ENCODE data around the gene POLR2H. TPM values are rescaled to one million over a fixed set of nuclear protein-coding genes. Genes with fewer than 3 reads are reported as not detected.

The POLR2H gene
- total RNA-seq, 4 donors from 2014 or later = 65.1 to 181 (median 95.3) TPM

- Histone ChIP-seq H3K4me3 (peak overlapping the region in 1 of 4 donors; percentile 65), H3K9me3 (no peaks in the 10 kb centered on the region), H3K27me3 (no peaks in the 10 kb centered on the region), H3K36me3 (peaks cover 0 to 46% (median 0%) of the 10 kb centered on the region in 3 donors), H3K27ac (peak overlapping the region in 3 of 4 donors; percentile 21 to 100 (median 92)), H3K4me1 (peaks cover 0 to 66% (median 21%) of the 10 kb centered on the region in 4 donors)
- DNase-seq (ENCODE audit: low spot score in 2 of 2) = no peak
- WGBS, 2 donors = 52 to 54% methylated on average over 14 of the region's 14 CpGs
- no peak for TF ChIP-seq POLR2A (IDR thresholded peaks at IDR 0.05)
- TF ChIP-seq EP300 (IDR thresholded peaks at IDR 0.05) = peak in 1 of 2 donors; percentile 54
Measured at GRCh38 chr3:184358921-184359350, 2.6 kb upstream of the POLR2H start.

GRCh38 chr3:184359610-184360009 is 1.9 kb upstream of the POLR2H start:
- Histone ChIP-seq H3K27me3 (no peaks in the 10 kb centered on the region), H3K9me3 (no peaks in the 10 kb centered on the region), H3K4me1 (peaks cover 0 to 69% (median 25%) of the 10 kb centered on the region in 4 donors), H3K4me3 (peak overlapping the region; percentile 65 to 98 (median 93)), H3K36me3 (peaks cover 0 to 44% (median 0%) of the 10 kb centered on the region in 3 donors), H3K27ac (peak overlapping the region; percentile 57 to 100 (median 94))
- no peak for DNase-seq (ENCODE audit: low spot score in 2 of 2)
- WGBS, 2 donors = 38 to 50% methylated on average over 8 to 9 of the region's 9 CpGs
- TF ChIP-seq EP300 (IDR thresholded peaks at IDR 0.05) (no peak), CTCF (IDR thresholded peaks at IDR 0.05) (no peak), POLR2A (IDR thresholded peaks at IDR 0.05) (no peak)

GRCh38 chr3:184360070-184360928 is 1.2 kb upstream of the POLR2H start:
- Histone ChIP-seq H3K27ac (peak overlapping the region; percentile 92 to 100 (median 98)), H3K4me3 (peak overlapping the region; percentile 65 to 98 (median 93)), H3K36me3 (peaks cover 0 to 44% (median 0%) of the 10 kb centered on the region in 3 donors), H3K4me1 (peaks cover 0 to 67% (median 27%) of the 10 kb centered on the region in 4 donors), H3K27me3 (no peaks in the 10 kb centered on the region), H3K9me3 (no peaks in the 10 kb centered on the region)
- no peak for DNase-seq (ENCODE audit: low spot score in 2 of 2)
- WGBS, 2 donors = 40 to 43% methylated on average over 12 of the region's 12 CpGs
- TF ChIP-seq CTCF (IDR thresholded peaks at IDR 0.05) (no peak), POLR2A (IDR thresholded peaks at IDR 0.05) (no peak), EP300 (IDR thresholded peaks at IDR 0.05) (no peak)

GRCh38 chr3:184360929-184361531 is 480 bp upstream of the POLR2H start:
- 4 to 18% methylated on average over 7 to 24 of the region's 24 CpGs for WGBS, 2 donors
- no peak for TF ChIP-seq POLR2A (IDR thresholded peaks at IDR 0.05)
- TF ChIP-seq CTCF (IDR thresholded peaks at IDR 0.05) = no peak
- TF ChIP-seq EP300 (IDR thresholded peaks at IDR 0.05) = no peak
- peaks cover 0 to 59% (median 27%) of the 10 kb centered on the region in 4 donors for H3K4me1 ChIP-seq
- no peaks in the 10 kb centered on the region for H3K9me3 ChIP-seq
- peak overlapping the region; percentile 92 to 100 (median 98) for H3K27ac ChIP-seq
- peaks cover 0 to 42% (median 0%) of the 10 kb centered on the region in 3 donors for H3K36me3 ChIP-seq
- no peaks in the 10 kb centered on the region for H3K27me3 ChIP-seq
- no peak for DNase-seq (ENCODE audit: low spot score in 2 of 2)
- H3K4me3 ChIP-seq = peak overlapping the region; percentile 65 to 98 (median 93)

GRCh38 chr3:184361932-184362667 is 590 bp downstream of the POLR2H start:
- Histone ChIP-seq H3K4me3 (peak overlapping the region; percentile 65 to 98 (median 93)), H3K9me3 (no peaks in the 10 kb centered on the region), H3K27ac (peak overlapping the region; percentile 92 to 100 (median 98)), H3K36me3 (peaks cover 0 to 42% (median 3%) of the 10 kb centered on the region in 3 donors), H3K4me1 (peaks cover 0 to 57% (median 27%) of the 10 kb centered on the region in 4 donors), H3K27me3 (no peaks in the 10 kb centered on the region)
- 1 to 2% methylated on average over 29 to 38 of the region's 38 CpGs for WGBS, 2 donors
- no peak for TF ChIP-seq CTCF (IDR thresholded peaks at IDR 0.05)
- peak in 1 of 2 donors; percentile 26 for TF ChIP-seq POLR2A (IDR thresholded peaks at IDR 0.05)
- DNase-seq (ENCODE audit: low spot score in 2 of 2) = peak in 1 of 2 donors; percentile 64

Data from tibial nerve (tissue), 4 donors.